ENCODE measurements around the gene ARHGAP15.

The ARHGAP15 gene

DNA sequence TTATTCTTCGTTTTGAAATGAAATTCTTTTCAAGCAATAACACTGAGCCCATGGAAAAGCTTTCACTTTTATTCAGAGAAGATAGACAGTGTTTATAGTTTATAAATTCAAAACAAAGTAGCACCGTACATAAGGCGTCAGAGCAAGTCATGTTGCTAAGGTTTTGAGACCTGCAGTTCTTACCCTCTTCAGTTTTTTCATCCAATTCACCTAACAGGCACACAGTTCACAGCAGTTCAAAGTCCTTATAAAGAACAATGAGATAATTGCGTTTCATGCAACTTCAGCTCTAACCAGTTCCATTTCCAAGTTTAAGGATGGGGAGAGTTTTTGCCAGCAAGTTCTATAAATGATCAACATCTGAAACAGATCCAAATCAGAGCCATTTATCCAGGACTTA lies 96.7 kb downstream of the ARHGAP15 start:
- no peak for DNase-seq (ENCODE audit: low spot score)

DNA sequence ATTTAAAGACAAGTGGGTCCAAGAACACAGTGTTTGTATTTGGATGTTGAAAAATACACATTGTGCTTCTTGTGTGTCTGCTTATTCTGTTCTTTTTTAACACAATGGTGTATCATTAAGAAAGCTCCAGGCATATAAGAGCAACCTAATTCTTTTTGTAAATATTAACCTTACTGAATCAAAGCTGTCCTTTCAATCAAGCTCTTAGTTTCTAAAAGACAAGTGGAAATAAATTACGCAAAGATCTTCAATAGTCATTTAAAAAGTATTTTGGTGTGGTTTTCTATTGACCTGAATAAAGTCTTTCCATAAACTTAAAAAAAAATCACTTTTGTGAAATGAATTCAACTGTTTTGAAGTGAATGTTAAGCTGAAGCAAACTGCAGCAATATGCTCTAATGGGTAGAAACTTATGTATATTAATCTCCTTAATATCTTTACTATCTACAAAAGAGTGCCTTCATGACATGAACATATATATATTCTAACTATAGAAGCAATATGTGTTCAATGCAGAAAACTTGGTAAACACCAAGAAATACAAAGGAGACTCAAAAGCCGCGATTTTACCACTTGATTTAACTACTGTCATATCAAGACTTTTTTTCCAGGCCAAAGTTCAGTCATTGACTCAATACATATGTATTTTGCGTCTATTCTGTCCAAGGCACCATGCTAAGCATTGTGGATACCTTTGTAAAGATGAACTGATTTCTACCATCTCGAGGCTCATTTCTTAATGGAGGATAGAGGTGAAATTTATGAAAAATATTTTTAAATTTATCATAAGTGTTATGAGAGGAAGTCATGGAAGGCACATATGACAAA lies 97.7 kb downstream of the ARHGAP15 start:
- no peak for DNase-seq (ENCODE audit: low spot score)

DNA sequence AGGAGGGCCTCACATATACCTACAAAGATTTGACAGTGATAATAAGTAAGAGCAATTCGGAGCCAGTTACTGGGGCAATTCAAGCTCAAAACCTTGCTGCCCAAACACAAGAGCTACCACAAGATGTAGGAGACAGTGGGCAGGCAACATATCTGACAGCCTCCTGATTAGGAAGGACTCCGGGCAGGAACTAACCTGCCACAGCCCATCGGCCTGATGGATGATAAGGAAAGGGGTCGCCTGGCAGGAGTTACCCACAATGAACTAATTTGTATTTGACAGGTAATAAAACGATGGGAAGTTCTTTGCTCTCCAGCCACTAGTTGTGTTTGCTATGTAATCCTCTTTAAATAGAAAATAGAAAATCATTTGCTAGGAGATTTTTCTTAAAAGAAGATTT lies 100.2 kb downstream of the ARHGAP15 start:
- DNase-seq (ENCODE audit: low spot score), result no peak

DNA sequence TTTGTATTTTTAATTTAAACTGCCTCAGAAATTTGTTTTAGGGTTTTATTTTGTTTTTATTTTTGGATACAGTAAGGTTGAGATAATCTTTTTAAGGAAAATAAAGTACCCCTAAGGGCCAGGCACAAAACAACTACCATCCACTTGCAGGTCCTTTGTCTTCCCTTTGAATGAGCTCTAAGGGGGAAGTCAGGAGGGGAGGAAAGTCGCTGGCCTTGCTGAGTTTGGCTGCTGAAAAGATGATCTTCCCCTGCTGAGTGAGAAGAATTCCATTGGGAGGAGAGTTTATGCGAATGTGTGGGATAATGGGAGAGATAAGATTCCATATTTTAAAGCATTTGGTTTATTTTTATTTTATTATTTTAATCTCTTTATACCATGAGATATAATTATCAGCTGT lies 100.7 kb downstream of the ARHGAP15 start:
- DNase-seq (ENCODE audit: low spot score), result no peak

DNA sequence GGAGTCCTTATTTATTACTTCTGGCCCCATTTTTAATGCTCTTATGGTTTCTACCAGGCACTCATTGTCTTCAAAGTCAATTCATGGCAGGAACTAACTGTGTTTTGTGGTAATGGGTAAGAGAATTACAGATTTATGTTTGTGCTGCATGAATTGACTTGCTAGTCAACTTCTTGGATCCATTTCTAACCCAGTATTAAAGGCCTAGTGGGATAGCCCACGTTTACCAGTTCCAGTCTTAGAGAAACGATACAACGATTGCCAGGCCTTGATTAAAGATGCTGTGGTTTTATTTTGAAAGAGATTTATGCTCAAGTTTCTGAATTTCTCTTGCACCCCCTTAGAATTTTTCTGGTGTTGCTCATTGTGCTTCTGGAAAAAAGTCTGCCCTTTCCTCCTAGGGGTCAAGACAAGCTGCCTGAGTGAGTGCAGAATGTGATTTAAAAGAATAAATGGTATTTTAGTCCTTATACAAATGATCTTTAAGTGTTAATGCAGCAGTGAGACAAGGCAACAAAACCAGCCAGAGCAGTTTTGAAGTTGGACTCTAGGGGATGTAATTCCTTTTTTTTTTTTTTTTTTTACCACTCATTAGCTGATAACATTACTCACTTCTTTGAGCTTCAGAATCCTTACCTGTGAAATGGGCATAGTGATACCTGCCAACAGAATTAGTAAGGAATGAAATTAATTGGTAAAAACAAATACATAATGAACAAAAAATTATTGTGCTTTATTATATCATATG lies 101.5 kb downstream of the ARHGAP15 start:
- DNase-seq (ENCODE audit: low spot score), result no peak

DNA sequence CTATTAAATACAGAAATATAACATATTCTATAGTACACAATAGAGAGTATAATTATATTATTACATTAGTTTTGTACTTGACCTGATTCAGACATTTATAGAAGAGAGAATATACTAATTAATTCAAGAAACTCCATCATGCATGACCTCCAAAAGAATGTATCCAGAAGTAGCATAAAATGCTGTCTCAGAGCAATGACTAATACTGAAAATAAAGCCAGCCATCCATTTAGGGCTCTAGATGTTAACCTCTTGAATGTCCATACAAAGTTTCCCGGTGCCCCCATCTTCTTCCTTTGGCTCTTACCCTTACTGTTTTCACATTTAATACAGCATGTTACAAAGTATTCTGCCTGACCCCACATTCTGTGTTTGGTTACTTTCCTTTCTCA lies 102.0 kb downstream of the ARHGAP15 start:
- DNase-seq (ENCODE audit: low spot score), result no peak

DNA sequence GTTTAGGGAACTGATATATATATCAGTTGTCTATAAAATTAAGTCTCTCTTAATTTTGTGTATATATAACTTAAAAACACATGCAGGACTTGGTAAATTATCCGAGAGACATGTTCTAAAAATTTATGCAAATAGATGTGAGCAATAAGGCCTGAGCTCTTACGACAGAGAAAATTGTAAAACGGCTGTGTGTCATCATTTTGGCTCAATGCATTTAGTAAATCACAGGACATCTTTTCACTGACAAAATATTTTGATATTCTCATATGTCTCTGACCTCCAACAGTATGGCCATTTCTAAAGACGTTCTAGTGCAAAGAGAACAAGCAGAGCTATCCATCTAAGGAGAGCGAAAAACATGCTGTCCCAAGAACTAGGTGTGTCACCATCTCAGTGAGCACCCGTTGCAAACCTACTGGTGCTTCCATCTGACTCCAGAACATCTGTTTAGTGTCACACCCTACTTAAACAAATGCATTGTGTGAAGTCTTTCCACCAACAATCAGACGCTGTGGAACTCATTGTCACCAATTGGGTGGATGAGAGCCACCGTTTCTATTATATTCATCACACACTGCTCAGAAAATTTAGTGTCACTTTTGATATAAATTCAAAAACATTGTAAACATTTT lies 108.0 kb downstream of the ARHGAP15 start:
- no peak for DNase-seq (ENCODE audit: low spot score)

DNA sequence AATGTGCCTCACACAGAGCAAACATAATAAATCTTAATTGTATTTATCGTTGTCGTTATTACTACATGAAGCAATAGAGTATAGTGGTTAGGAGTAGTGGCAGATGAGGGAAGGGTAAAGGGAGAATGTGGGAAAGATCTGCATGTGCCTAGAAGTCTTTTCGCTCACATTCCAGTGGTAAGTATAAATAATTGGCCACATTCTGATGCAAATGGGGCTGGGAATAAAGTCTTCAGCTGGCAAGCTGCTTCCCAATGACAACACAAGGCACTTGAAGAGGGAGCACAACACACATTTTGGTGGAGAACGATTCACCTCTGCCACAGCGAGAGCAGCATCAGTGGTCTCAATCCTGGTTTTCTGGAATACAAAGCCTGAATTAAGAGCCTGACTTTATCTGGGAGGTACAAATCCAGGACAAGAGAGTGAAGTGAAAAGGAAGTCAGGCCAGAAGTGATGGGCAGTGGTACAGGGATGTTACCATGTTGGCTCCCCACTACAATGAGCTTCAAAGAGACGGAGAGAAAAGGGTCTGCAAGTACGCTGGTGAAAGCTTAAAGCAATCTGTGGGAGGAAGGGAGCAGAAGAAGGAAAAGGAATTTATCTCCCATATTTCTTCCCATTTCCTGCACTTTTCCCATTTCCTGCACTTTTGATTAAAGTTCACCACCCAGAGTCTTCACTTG lies 112.3 kb downstream of the ARHGAP15 start:
- no peak for DNase-seq (ENCODE audit: low spot score)

DNA sequence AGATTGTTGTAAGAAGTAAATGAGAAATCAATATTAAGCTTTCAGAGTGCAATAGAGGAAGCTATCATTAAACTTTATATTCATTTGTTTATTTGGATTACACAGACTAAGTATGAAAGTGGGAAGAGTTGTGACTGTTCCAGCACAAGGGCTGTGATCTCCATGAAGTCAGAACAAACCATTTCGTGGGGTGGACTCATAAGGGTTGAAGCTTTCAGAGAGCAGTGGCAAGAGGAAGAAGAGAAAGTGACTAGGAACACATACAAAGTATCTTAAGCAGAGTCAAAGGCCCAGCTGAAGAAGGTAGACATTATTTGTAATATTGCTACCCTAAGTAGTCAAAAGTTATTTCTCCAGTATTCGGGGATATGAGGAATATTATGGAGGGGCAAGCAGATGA lies 117.0 kb downstream of the ARHGAP15 start:
- DNase-seq (ENCODE audit: low spot score), result no peak

DNA sequence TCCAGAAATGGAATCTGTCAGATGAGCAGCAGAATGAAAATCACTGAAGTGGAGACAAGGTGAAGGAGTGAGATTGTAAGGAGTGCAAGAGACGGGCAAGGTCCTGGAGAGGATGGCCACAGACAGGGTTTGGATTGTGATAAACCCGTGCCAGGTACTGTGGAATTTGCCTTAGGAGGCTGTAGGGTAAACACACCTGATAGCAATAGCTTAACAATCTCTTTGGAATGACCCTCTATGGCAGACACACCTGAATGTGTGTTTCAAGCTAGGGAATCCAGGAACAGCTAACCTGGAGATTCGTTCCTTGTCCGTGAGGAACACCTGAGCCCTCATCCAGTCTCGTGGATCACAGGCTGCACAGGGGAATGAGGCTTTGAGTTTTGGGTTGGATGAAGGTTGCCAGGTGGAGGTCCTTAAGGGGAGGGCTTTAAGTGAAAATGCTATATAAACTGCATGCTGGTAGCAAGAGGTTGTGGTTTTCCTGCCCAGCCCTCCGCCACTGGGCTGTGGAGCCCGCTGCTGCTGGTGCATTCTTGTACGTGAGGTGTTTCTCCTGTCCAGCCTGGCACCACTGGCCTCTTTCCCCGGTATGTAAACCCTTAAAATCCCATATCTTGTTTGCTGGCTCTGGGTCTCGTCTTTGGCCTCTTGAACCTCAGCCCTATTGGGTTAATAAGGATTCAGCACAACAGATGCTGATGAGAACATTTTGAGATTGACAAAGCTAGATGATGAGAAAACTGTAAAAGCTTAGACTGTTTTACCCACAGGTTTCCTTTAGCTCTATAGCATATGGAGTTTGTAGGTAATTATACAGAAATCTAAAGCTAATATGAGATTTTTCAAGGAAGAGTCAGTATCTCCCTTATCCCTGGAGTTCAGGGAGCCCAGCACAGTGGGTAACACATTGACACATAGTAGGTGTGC lies 117.9 kb downstream of the ARHGAP15 start:
- no peak for DNase-seq (ENCODE audit: low spot score)

DNA sequence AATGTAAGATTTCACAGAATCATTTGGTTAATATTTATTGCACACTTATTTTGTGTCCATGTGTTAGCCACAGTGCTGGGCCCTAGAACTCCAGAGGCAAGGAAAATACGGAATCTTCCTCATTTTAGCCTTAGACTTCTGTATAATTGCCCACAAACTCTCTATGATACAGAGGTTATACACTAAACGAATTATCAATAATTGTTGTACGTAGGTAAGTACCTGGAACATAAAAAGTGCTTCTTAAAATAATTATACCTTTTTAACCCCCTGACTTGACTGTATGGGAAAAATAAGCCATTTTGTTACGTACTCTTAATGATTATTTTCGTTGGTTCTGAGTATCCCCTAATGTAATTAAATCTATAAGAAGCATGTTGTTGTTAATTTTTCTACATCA lies 119.4 kb downstream of the ARHGAP15 start:
- DNase-seq (ENCODE audit: low spot score), result no peak

DNA sequence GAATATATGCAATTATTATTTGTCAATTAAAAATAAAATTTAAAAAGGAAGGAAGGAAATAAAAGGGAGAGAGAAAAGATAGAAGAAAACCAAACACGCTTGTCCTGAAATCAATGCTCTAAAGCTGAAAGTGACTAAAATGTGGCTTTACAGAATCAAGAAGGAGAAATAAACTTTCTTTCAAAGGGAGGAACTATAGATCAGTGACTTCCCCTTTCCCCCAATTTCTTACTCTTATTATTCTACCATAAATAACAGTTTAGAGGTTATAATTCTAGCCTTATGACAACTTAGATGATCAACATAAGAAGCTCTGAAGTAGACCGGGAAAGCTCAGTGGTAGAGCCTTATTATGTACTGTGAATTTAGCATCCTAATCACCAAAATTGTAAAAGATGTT lies 122.5 kb downstream of the ARHGAP15 start:
- DNase-seq (ENCODE audit: low spot score), result no peak

DNA sequence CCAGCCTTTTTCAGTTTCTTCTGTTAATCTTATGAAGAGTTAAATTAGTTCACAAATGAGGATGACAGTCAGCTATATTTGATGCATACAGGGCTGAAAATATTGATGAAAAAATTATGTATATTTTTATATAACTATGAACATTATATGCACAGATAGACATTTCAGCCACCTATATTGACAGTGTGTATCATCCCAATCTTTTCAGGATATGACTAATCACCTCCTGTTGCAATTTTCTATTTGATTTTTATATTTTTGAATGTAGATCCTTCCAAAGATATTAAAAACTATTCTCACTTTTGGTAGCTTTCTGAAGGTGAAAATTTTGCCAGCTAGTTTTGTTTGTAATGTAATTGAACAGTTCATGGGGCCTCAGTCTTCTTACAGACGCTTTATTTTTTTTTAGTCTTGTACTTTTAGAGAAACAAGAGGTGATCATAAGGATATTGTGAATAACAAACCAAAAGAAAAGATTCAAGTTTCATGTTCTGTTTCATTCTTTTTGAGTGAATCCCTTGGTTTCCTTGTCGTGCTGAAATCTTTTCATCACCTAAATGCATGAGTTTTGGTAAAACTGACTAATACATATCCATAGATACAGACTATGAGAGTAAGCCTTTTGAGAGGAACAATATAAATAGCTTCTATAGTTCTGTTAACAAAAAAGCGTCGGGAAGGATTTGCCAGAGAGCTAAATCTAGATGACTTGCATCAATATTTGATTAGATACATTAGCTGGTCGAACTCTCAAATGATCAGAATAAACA lies 123.1 kb downstream of the ARHGAP15 start:
- no peak for DNase-seq (ENCODE audit: low spot score)

DNA sequence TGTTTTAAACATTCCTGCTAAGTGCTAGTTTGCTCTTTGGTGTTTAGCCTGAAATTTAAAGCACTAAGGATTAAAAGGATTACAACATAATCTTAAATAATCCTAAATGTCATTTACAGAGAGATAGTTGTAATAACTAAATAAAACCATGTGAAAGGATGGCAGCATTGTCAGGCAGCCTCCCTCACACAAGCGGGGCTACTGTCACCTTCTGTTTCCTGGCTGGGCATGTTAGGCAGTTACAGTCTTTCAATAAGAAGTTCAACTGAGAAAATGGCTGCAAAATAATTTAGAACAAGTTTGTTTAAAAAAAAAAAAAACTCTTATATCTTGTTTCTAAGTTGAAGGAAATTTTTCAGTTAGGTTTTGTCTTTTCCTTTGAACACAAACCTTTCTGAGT lies 124.9 kb downstream of the ARHGAP15 start:
- DNase-seq (ENCODE audit: low spot score), result no peak

DNA sequence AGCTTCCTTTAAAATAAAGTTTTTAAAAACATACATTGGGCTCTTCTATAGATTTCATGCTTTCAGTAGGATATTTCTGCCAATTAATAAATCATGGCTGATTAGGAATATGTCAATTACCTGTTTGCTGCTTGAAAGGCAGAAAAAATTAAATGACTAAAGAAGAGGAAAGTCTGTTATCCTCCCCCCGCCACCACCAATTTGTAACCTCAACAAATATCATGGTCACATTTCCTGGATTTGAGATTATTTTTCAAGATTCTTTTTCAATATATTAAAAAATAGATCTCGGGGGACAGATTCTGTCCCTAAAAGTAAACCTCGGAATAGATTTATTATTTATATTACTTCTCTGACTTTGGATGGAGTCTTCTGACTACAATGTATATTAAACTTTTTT lies 125.9 kb downstream of the ARHGAP15 start:
- DNase-seq (ENCODE audit: low spot score), result no peak

DNA sequence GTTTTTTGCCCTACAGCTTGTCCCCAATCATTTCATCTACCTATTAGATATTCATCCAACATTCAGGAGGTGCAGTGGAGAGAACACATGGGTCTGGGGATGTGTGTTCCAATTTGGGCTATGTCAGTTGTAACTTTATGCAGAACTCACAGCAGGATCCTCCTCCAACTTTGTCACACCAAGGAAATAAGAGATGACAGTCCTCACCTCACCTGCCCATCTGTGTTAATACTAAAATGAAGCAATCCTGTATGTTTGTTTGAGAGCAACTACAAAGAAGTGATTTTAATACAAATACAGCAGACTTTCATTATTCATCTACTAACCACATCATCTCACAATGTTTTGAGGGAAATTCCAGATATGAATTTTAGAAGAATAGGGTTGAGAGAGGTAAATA lies 126.7 kb downstream of the ARHGAP15 start:
- no peak for DNase-seq (ENCODE audit: low spot score)

DNA sequence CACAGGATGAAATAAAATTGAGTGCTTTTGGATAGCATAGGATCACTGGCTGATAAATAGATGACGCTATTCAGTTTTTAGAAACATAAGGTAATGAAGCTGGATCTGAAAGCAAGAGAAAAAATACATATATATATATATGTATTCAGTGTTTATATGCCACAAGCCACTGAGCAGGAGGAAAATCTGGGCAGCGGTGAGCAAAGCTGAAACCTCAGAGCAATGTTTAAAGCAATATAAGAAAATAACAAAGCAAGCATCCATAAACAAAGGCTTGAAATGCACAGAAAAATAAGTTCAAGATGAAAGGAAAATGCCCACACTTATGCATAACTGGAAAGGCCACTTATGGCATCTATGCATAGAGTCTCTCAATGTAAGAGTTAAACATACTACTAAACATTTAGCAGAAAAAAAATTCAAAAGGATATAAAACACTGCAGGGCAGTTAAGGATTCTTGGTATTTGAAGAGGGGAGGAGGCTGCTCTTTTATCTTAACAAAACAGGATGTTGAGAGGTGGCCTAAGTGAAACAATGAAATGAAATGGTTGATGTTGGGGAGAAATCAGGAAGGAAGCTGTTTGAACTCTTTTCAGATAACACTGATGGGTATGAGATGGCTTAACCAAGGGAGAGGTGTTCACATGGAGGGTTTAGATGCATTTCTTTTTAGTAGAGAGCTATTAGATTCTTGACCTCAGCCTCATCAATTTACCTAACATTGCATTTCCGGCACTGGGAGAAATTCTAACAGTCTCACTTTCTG lies 129.1 kb downstream of the ARHGAP15 start:
- DNase-seq (ENCODE audit: low spot score), result no peak

DNA sequence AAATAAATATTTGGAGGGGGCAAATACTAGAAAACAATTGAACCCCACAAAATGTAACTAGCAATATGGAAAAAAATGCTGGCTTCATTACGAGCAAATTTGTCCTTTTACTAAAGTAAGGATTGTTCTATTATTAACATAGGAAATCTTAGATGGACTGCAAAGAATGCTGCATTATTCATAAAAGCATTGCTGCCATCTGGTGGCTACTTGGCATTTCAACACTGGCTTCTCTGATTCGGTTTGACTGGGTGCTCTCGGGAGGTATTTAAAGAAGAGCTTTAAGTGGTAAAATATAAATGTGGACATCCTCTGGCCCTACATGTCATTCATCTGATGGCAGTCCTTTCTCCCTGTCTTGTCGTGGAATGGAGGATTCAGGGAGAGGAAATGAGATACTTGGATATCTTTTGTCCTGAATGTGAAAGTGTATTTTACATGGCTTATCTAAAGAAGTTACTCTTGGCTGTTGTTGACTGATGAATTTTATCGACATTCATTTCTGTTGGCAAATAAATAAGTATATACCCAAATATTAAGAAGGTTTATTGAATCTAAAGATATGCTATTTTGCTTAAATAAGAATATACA lies 130.2 kb downstream of the ARHGAP15 start:
- peak; percentile 60 for DNase-seq (ENCODE audit: low spot score)

DNA sequence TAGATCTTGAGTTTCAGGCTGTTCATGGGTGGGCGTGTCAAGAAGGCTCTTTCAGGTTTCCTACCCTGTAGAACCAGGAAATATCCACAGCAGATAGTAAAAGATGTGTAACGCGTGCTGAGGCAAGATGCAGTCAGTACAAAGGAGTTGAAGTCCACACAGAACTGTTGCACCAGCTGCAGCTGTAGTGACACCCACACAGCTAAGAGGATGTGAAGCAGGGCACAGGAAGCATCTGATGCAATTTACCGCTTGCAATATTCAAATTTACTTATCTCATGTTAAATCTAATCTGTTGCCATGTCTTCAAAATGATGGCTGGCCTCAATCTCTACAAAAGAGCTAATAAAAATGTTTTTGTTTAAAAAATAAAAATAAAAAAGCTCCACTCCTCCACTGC lies 132.8 kb downstream of the ARHGAP15 start:
- DNase-seq (ENCODE audit: low spot score), result no peak

DNA sequence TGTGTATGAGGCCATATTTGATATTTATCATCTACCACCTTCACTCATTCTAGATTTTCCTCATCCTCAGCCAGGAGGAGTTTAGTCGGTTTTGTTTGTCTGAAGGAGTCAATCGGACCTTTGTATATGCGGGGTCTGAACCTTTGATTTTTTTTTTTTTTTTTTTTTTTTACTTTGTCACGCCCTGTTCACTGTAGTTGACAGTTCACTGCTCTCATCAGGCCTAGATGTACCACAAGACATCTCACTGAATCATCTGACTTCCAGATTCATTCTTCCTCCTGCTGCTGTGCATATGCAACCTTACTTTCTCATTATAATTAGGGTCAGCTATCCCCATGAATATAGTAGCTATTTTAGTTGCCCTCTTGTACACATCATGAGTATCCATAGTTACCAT lies 133.2 kb downstream of the ARHGAP15 start:
- no peak for DNase-seq (ENCODE audit: low spot score)
